ENCODE data around the gene TRAF2. TPM values are rescaled to one million over a fixed set of nuclear protein-coding genes. Genes with fewer than 3 reads are reported as not detected.

The TRAF2 gene
- total and polyA plus RNA-seq, 9 of the 15 experiments (the other 6 are each of a cell fraction or from before 2014, with no cell fraction given) = 0.24 to 45.2 (median 18.0) TPM

DNA sequence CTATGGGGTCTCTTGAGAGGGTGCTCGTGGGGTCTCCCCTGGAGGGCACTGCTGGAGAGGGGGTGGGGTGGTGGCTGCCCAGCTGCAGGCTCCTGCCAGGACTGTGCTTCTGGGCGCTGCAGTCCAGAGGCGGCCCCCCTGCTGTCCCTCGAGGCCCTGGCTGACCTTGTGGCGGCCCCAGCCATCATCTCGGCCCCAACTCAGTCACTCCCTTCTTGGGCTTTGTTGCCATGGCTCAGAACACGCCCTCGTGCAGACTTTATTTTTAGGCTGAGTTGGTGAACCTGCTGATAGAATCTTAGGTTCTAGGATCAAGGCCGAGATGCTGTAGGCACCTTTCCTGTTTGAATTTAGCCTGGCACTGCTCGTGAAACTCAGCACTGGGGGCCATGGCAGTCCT lies 35.4 kb downstream of the TRAF2 start:
- TF ChIP-seq TRIM24 (IDR thresholded peaks at IDR 0.05) (no peak), POLR2G (IDR thresholded peaks at IDR 0.05; ENCODE audit: low read depth, low read length) (0 out of 2 replicates have a peak, but pooled peaks have one; percentile 34)
- TF ChIP-seq, protein P1, sequence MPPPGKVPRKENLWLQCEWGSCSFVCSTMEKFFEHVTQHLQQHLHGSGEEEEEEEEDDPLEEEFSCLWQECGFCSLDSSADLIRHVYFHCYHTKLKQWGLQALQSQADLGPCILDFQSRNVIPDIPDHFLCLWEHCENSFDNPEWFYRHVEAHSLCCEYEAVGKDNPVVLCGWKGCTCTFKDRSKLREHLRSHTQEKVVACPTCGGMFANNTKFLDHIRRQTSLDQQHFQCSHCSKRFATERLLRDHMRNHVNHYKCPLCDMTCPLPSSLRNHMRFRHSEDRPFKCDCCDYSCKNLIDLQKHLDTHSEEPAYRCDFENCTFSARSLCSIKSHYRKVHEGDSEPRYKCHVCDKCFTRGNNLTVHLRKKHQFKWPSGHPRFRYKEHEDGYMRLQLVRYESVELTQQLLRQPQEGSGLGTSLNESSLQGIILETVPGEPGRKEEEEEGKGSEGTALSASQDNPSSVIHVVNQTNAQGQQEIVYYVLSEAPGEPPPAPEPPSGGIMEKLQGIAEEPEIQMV (tag; conservative IDR thresholded peaks at IDR 0.05; ENCODE audit: low read depth) = no peak
- POLR2A ChIA-PET = no interaction called here
- intact Hi-C loops (cut with micrococcal nuclease) = no loop called here

DNA sequence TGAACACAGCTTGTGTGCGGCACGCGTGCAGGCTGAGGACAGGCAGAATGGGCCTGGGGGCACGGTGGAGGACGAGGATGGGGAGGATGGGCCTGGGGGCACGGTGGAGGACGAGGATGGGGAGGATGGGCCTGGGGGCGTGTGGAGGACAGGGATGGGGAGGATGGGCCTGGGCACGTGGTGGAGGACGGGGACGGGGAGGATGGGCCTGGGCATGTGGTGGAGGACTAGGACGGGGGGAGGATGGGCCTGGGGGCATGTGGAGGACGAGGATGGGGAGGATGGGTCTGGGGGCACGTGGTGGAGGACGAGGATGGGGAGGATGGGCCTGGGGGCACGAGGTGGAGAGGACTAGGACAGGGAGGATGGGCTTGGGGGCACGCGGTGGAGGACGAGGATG lies 36.2 kb downstream of the TRAF2 start:
- in situ Hi-C loops (cut with MboI) (no loop called here), intact Hi-C loops (cut with micrococcal nuclease) (no loop called here)
- Histone ChIP-seq H4K20me1 (replicated peaks; ENCODE audit: control insufficient read depth, insufficient read depth, low read length) (0 out of 2 replicates have a peak, but pooled peaks cover 3% of the 10 kb centered on the region), H3K27me3 (ENCODE audit: control insufficient read depth in 2 of 2, insufficient read depth in 2 of 2, low read length in 2 of 2) (no peaks in the 10 kb centered on the region), H3K9ac (ENCODE audit: insufficient read depth in 1 of 2, low read depth in 2 of 2, low read length in 2 of 2) (no peak overlapping the region; a peak in 1 of 4 replicates), H3K4me3 (no peak overlapping the region), H3K79me2 (ENCODE audit: control insufficient read depth, insufficient read depth, low read length) (no peaks in the 10 kb centered on the region), H3K9me3 (replicated peaks; ENCODE audit: control insufficient read depth, insufficient read depth, low read depth, low read length) (no peaks in the 10 kb centered on the region), H3K4me2 (ENCODE audit: insufficient read depth, low read length) (no peak overlapping the region), H3K9me1 (ENCODE audit: control insufficient read depth, insufficient read depth, low read length) (no peaks in the 10 kb centered on the region), H3K27ac (ENCODE audit: extremely low read depth, low read depth, low read length) (no peak overlapping the region; the same call in 2 of the 3 replicates), H3K4me1 (replicated peaks in 1 of 2; ENCODE audit: control insufficient read depth in 2 of 2, insufficient read depth in 2 of 2, low read length in 2 of 2) (peaks cover 3 to 44% of the 10 kb centered on the region in 2 experiments; a peak in 3 of 5 replicates), H2AFZ (ENCODE audit: low read depth, low read length) (no peak overlapping the region), H3K36me3 (ENCODE audit: control insufficient read depth, insufficient read depth, low read length) (peaks cover 75% of the 10 kb centered on the region)
- no peak for ATAC-seq
- POLR2A ChIA-PET = no interaction called here
- DNase-seq (ENCODE audit: extremely low read depth in 1 of 4, low spot score in 3 of 4) = no peak
- no TSS peak for BruUV-seq (replicated peaks)
- no peak for FAIRE-seq
- TF ChIP-seq POLR2G (IDR thresholded peaks at IDR 0.05; ENCODE audit: low read depth, low read length) (peak; percentile 42; the same call in 1 of the 2 replicates), RBM22 (IDR thresholded peaks at IDR 0.05; ENCODE audit: low read depth, low read length, poor library complexity, severe bottlenecking) (peak; percentile 45), KAT7 (CRISPR knock-in tag; IDR thresholded peaks at IDR 0.05; ENCODE audit: borderline replicate concordance) (no peak), DPF2 (IDR thresholded peaks at IDR 0.05) (no peak), ILF3 (IDR thresholded peaks at IDR 0.05; ENCODE audit: borderline replicate concordance) (no peak), IFI16 (CRISPR knock-in tag; IDR thresholded peaks at IDR 0.05) (no peak)
- TF ChIP-seq, protein P2, sequence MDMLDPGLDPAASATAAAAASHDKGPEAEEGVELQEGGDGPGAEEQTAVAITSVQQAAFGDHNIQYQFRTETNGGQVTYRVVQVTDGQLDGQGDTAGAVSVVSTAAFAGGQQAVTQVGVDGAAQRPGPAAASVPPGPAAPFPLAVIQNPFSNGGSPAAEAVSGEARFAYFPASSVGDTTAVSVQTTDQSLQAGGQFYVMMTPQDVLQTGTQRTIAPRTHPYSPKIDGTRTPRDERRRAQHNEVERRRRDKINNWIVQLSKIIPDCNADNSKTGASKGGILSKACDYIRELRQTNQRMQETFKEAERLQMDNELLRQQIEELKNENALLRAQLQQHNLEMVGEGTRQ (CRISPR knock-in tag; IDR thresholded peaks at IDR 0.05) = no peak
- CTCF ChIA-PET (ENCODE audit: low intra/inter-chr PET ratio) = no interaction called here
- 77% methylated on average over 5 of the region's 19 CpGs for WGBS (ENCODE audit: insufficient coverage, low coverage, missing lambda C conversion rate)

More for the DNA sequence above, 35.4 kb downstream of the TRAF2 start:
- in situ Hi-C loops (cut with MboI) = no loop called here
- 84% methylated on average over 10 of the region's 10 CpGs for WGBS (ENCODE audit: insufficient coverage, low coverage, missing lambda C conversion rate)
- CTCF ChIA-PET (ENCODE audit: low intra/inter-chr PET ratio) = no interaction called here
- DNase-seq (ENCODE audit: extremely low read depth in 1 of 4, low spot score in 3 of 4) = no peak
- no peak overlapping the region for H3K9ac ChIP-seq (ENCODE audit: insufficient read depth in 1 of 2, low read depth in 2 of 2, low read length in 2 of 2)
- FAIRE-seq = no peak
- ATAC-seq = no peak
- peaks cover 0 to 40% of the 10 kb centered on the region in 2 experiments; a peak in 2 of 5 replicates for H3K4me1 ChIP-seq (replicated peaks in 1 of 2; ENCODE audit: control insufficient read depth in 2 of 2, insufficient read depth in 2 of 2, low read length in 2 of 2)
- H3K4me2 ChIP-seq (ENCODE audit: insufficient read depth, low read length) = no peak overlapping the region
- H3K9me1 ChIP-seq (ENCODE audit: control insufficient read depth, insufficient read depth, low read length) = no peaks in the 10 kb centered on the region
- H3K4me3 ChIP-seq = no peak overlapping the region
- BruUV-seq (replicated peaks) = no TSS peak
- no peaks in the 10 kb centered on the region for H3K9me3 ChIP-seq (replicated peaks; ENCODE audit: control insufficient read depth, insufficient read depth, low read depth, low read length)
- H2AFZ ChIP-seq (ENCODE audit: low read depth, low read length) = no peak overlapping the region
- H3K27me3 ChIP-seq (ENCODE audit: control insufficient read depth in 2 of 2, insufficient read depth in 2 of 2, low read length in 2 of 2) = no peaks in the 10 kb centered on the region
- no peak overlapping the region for H3K27ac ChIP-seq (ENCODE audit: extremely low read depth, low read depth, low read length)
- peaks cover 76% of the 10 kb centered on the region for H3K36me3 ChIP-seq (ENCODE audit: control insufficient read depth, insufficient read depth, low read length)
- no peaks in the 10 kb centered on the region for H4K20me1 ChIP-seq (replicated peaks; ENCODE audit: control insufficient read depth, insufficient read depth, low read length)
- no peaks in the 10 kb centered on the region for H3K79me2 ChIP-seq (ENCODE audit: control insufficient read depth, insufficient read depth, low read length)
